Liver (tissue), 9 donors: ENCODE measurements around the gene SMG6. TPM values are rescaled to one million over a fixed set of nuclear protein-coding genes. Genes with fewer than 3 reads are reported as not detected.

Source experiments
- DNase-seq: peaks from one replicate; pipeline ENCODE4 v3.0.0-alpha.2; 2017; ENCODE audit warnings: low spot score
- H3K27ac ChIP-seq, 2 donors: one replicate each; pipeline ENCODE4 v1.7.0; 2013; ENCODE audit warnings: inconsistent platforms in 2 of 2, low read length in 2 of 2, control low read depth in 1 of 2, low read depth in 1 of 2, mild to moderate bottlenecking in 1 of 2
- H3K27me3 ChIP-seq, 4 donors: one replicate each; pipeline versions ENCODE4 v1.6.1 to v1.7.0; 2013; ENCODE audit warnings: low read length in 3 of 4, inconsistent platforms in 1 of 4, mild to moderate bottlenecking in 1 of 4, moderate library complexity in 1 of 4; ENCODE audit not compliant: control insufficient read depth in 4 of 4, insufficient read depth in 4 of 4
- H3K36me3 ChIP-seq, 4 donors: one replicate each; pipeline versions ENCODE4 v1.6.1 to v1.7.0; 2013; ENCODE audit warnings: low read length in 3 of 4, mild to moderate bottlenecking in 3 of 4, low read depth in 1 of 4, moderate library complexity in 1 of 4; ENCODE audit not compliant: control insufficient read depth in 4 of 4, insufficient read depth in 3 of 4
- H3K4me1 ChIP-seq, 4 donors: one replicate each; pipeline versions ENCODE4 v1.6.1 to v1.7.0; 2013; ENCODE audit warnings: low read length in 3 of 4, mild to moderate bottlenecking in 3 of 4, moderate library complexity in 1 of 4; ENCODE audit not compliant: control insufficient read depth in 4 of 4, insufficient read depth in 4 of 4
- H3K4me3 ChIP-seq, 3 donors: one replicate each; pipeline versions ENCODE4 v1.6.1 to v1.7.0; 2013; ENCODE audit warnings: low read length in 3 of 3, control low read depth in 1 of 3, low read depth in 1 of 3, mild to moderate bottlenecking in 1 of 3
- H3K9ac ChIP-seq, 2 donors: one replicate each; pipeline ENCODE4 v1.7.0; 2013; ENCODE audit warnings: low read length in 2 of 2, mild to moderate bottlenecking in 2 of 2, moderate library complexity in 2 of 2, control low read depth in 1 of 2, low read depth in 1 of 2
- H3K9me3 ChIP-seq, 4 donors: one replicate each; pipeline versions ENCODE4 v1.6.1 to v1.7.0; 2013; ENCODE audit warnings: low read length in 3 of 4; ENCODE audit not compliant: control insufficient read depth in 4 of 4
- ATF3 ChIP-seq: IDR thresholded peaks from 2 replicates; pipeline ENCODE4 v1.6.1; 2016; ENCODE audit warnings: antibody characterized with exemption
- CTCF ChIP-seq: fragments of 150-350 bp; IDR thresholded peaks from 2 replicates; pipeline ENCODE4 v1.5.1; 2017; ENCODE audit warnings: improper control_type of control experiment, low read depth, low read length; ENCODE audit not compliant: missing input control
- EGR1 ChIP-seq, 2 donors: IDR thresholded peaks; 2 replicates each; pipeline ENCODE4 v1.6.1; 2016 to 2018; ENCODE audit warnings: antibody characterized with exemption in 2 of 2, low read depth in 2 of 2
- FOXA1 ChIP-seq: IDR thresholded peaks from 2 replicates; pipeline ENCODE4 v1.6.1; 2016; ENCODE audit warnings: antibody characterized with exemption
- GABPA ChIP-seq, 2 donors: IDR thresholded peaks in 1 of 2; conservative IDR thresholded peaks in 1 of 2; 2 replicates each; pipeline ENCODE4 v1.6.1; 2016; ENCODE audit warnings: antibody characterized with exemption in 2 of 2, mild to moderate bottlenecking in 1 of 2, moderate library complexity in 1 of 2
- HNF4G ChIP-seq: IDR thresholded peaks from 2 replicates; pipeline ENCODE4 v1.6.1; 2016; ENCODE audit warnings: antibody characterized with exemption
- JUND ChIP-seq, 2 donors: IDR thresholded peaks; 2 replicates each; pipeline ENCODE4 v1.6.1; 2016; ENCODE audit warnings: antibody characterized with exemption in 2 of 2
- NR2F2 ChIP-seq: IDR thresholded peaks from 2 replicates; pipeline ENCODE4 v1.6.1; 2016; ENCODE audit warnings: antibody characterized with exemption
- RAD21 ChIP-seq, 2 donors: IDR thresholded peaks; 2 replicates each; pipeline ENCODE4 v1.6.1; 2016; ENCODE audit warnings: antibody characterized with exemption in 2 of 2, mild to moderate bottlenecking in 2 of 2
- REST ChIP-seq: IDR thresholded peaks from 2 replicates; pipeline ENCODE4 v1.6.1; 2016; ENCODE audit warnings: antibody characterized with exemption, mild to moderate bottlenecking
- RXRA ChIP-seq, 2 donors: IDR thresholded peaks; 2 replicates each; pipeline ENCODE4 v1.6.1; 2017 to 2018; ENCODE audit warnings: antibody characterized with exemption in 2 of 2, mild to moderate bottlenecking in 1 of 2
- TAF1 ChIP-seq: conservative IDR thresholded peaks from 2 replicates; pipeline ENCODE4 v1.6.1; 2016; ENCODE audit warnings: antibody characterized with exemption, mild to moderate bottlenecking
- YY1 ChIP-seq: IDR thresholded peaks from 2 replicates; pipeline ENCODE4 v1.6.1; 2016; ENCODE audit warnings: antibody characterized with exemption, mild to moderate bottlenecking
- ZBTB33 ChIP-seq: IDR thresholded peaks from 2 replicates; pipeline ENCODE4 v1.6.1; 2016; ENCODE audit warnings: antibody characterized with exemption
- WGBS: extraction: QIAGEN DNeasy Blood & Tissue Kit; methylation state at CpG from one replicate; pipeline ENCODE4 v1.1.7; 2013; 5-methylcytosine and 5-hydroxymethylcytosine counted together
- polyA plus RNA-seq, 2 donors: library from polyadenylated mRNA; stranded (reverse) in 1 of 2; unstranded in 1 of 2; fragments of 200-250 nt in 1 of 2; fragments of >200 nt in 1 of 2; fragmentation: Nextera tagmentation in 1 of 2; extraction: Ambion mirVana in 1 of 2; gene quantifications; one replicate each; pipeline versions ENCODE4 v1.2.1 to v1.2.3, GENCODE V29; 2013 to 2015
- total RNA-seq, 2 donors: library from RNA; depleted of rRNA; stranded (reverse); fragments of >200 nt; gene quantifications; one replicate each; pipeline ENCODE4 v1.2.3, GENCODE V29; 2014
- donor health status: healthy.
- donor health status: healthy.
- donor health status: healthy.
- donor health status: healthy.
- donor health status: healthy.

SMG6 gene
- total and polyA plus RNA-seq, 4 donors, result 4.9 to 12.0 (median 8.2) TPM

GRCh38 chr17:2124391-2124790 lies 179.2 kb downstream of the SMG6 start:
- DNase-seq, result no peak
- Histone ChIP-seq H3K4me3 (no peak overlapping the region), H3K9me3 (no peaks in the 10 kb centered on the region), H3K36me3 (peaks cover 0 to 3% (median 0%) of the 10 kb centered on the region in 4 donors), H3K27me3 (no peaks in the 10 kb centered on the region), H3K27ac (no peak overlapping the region), H3K9ac (no peak overlapping the region), H3K4me1 (peaks cover 2 to 23% (median 17%) of the 10 kb centered on the region in 4 donors)
- no peak for TF ChIP-seq RXRA (IDR thresholded peaks at IDR 0.05)
- no peak for TF ChIP-seq REST
- WGBS, result 81% methylated on average over 6 of the region's 6 CpGs

GRCh38 chr17:2123375-2124251 lies 180.0 kb downstream of the SMG6 start:
- no peaks in the 10 kb centered on the region for H3K27me3 ChIP-seq
- no peaks in the 10 kb centered on the region for H3K9me3 ChIP-seq
- peak overlapping the region; percentile 64 to 80 for H3K27ac ChIP-seq
- peaks cover 0 to 3% (median 0%) of the 10 kb centered on the region in 4 donors for H3K36me3 ChIP-seq
- no peak overlapping the region for H3K9ac ChIP-seq
- WGBS, result 69% methylated on average over 7 of the region's 7 CpGs
- TF ChIP-seq RAD21 (IDR thresholded peaks at IDR 0.05) (no peak), JUND (IDR thresholded peaks at IDR 0.05) (no peak), CTCF (no peak), NR2F2 (no peak), EGR1 (IDR thresholded peaks at IDR 0.05; ENCODE audit: low read depth in 2 of 2) (no peak), RXRA (IDR thresholded peaks at IDR 0.05) (no peak), REST (no peak), FOXA1 (no peak), YY1 (no peak), TAF1 (no peak), ZBTB33 (no peak), ATF3 (no peak), HNF4G (no peak), GABPA (IDR thresholded peaks at IDR 0.05 in 1 of 2, conservative IDR thresholded peaks at IDR 0.05 in 1 of 2) (no peak)
- H3K4me1 ChIP-seq, result peaks cover 2 to 23% (median 17%) of the 10 kb centered on the region in 4 donors
- H3K4me3 ChIP-seq, result no peak overlapping the region
- no peak for DNase-seq
